Suprapubic skin (tissue), 3 donors: ENCODE data around the gene PDZRN3.

Source experiments
- POLR2AphosphoS5 ChIP-seq, 3 donors: sonication (generic); formaldehyde crosslinking; IDR thresholded peaks; one replicate each; pipeline ENCODE4 v1.6.1; 2017; ENCODE audit warnings: antibody characterized with exemption in 3 of 3
- TF ChIP-seq, protein P1 (sequence below), 2 donors: fragments of 200-600 bp in 1 of 2; fragments of 450-650 bp in 1 of 2; sonication (generic) in 1 of 2; IDR thresholded peaks; one replicate each; pipeline ENCODE4 v1.5.1; 2016 to 2019; ENCODE audit warnings: antibody characterized with exemption in 2 of 2, mild to moderate bottlenecking in 1 of 2, moderate library complexity in 1 of 2

DNA sequence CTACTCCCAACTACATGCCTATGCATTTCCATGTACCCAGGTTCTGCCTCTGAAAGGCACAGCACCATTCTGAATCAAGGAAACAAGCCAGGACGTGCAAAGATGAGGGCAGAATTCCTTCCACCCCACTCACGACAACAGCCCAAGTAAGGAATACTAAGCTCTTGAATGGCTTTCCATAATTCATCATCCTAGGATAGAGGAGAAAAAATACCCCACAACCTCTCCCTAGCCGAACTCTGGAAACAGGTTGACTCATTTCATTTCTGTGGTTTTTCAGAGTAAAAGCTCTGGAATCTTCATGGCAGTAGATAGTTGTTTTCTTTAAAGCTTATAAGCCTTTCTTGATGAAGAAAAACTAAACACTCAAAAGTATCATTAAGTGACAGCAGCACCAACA lies 77.8 kb downstream of the PDZRN3 start:
- no peak for TF ChIP-seq POLR2AphosphoS5 (IDR thresholded peaks at IDR 0.05)
- TF ChIP-seq, protein P1, sequence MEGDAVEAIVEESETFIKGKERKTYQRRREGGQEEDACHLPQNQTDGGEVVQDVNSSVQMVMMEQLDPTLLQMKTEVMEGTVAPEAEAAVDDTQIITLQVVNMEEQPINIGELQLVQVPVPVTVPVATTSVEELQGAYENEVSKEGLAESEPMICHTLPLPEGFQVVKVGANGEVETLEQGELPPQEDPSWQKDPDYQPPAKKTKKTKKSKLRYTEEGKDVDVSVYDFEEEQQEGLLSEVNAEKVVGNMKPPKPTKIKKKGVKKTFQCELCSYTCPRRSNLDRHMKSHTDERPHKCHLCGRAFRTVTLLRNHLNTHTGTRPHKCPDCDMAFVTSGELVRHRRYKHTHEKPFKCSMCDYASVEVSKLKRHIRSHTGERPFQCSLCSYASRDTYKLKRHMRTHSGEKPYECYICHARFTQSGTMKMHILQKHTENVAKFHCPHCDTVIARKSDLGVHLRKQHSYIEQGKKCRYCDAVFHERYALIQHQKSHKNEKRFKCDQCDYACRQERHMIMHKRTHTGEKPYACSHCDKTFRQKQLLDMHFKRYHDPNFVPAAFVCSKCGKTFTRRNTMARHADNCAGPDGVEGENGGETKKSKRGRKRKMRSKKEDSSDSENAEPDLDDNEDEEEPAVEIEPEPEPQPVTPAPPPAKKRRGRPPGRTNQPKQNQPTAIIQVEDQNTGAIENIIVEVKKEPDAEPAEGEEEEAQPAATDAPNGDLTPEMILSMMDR (IDR thresholded peaks at IDR 0.05) = no peak
